Measurements from ENCODE around the gene NCBP2L. TPM values are rescaled to one million over a fixed set of nuclear protein-coding genes. Genes with fewer than 3 reads are reported as not detected.

The NCBP2L gene
- total RNA-seq, 1 donor from 2014 or later = not detected

- intact Hi-C loops (cut with DNase I) = no loop called here
These were observed 65.3 kb downstream of the NCBP2L start for GRCh38 chrX:107842715-107843400.

More at GRCh38 chrX:107842715-107843400, 65.3 kb downstream of the NCBP2L start:
- DNase-seq (ENCODE audit: low spot score) = no peak

Other genes with a start within 250 kb of the NCBP2L start
- 22.7 TPM for gene PRPS1, start 149.2 kb upstream of the NCBP2L start, total RNA-seq
- gene TSC22D3, start 1.9 kb upstream of the NCBP2L start, total RNA-seq = 33.0 TPM
- 5.6 TPM for gene MID2, start 48.1 kb downstream of the NCBP2L start, total RNA-seq
- gene TEX13B, start 204.6 kb downstream of the NCBP2L start, total RNA-seq = not detected

Measured in cardiac septum (tissue), 1 donor.